Mesendoderm (in vitro differentiated cells): Measurements from ENCODE around the gene PCGF6. TPM values are rescaled to one million over a fixed set of nuclear protein-coding genes. Genes with fewer than 3 reads are reported as not detected.

Experiments used
- DNase-seq: peaks from one replicate; pipeline ENCODE4 v3.0.0; 2013
- H2AK5ac ChIP-seq: 2 replicates; pipeline ENCODE4 v1.6.1; 2013; ENCODE audit warnings: low read length, inconsistent platforms
- H2BK120ac ChIP-seq: 2 replicates; pipeline ENCODE4 v1.6.1; 2013; ENCODE audit warnings: low read depth, mild to moderate bottlenecking, low read length, moderate library complexity, mixed read lengths
- H2BK15ac ChIP-seq: replicated peaks from 2 replicates; pipeline ENCODE4 v1.6.1; 2013; ENCODE audit warnings: low read depth, mild to moderate bottlenecking, moderate library complexity
- H2BK5ac ChIP-seq: 2 replicates; pipeline ENCODE4 v1.6.1; 2013; ENCODE audit warnings: low read length, inconsistent platforms
- H3K18ac ChIP-seq: 2 replicates; pipeline ENCODE4 v1.6.1; 2013; ENCODE audit warnings: mild to moderate bottlenecking, low read length, mixed read lengths
- H3K23ac ChIP-seq: one replicate; pipeline ENCODE4 v1.6.1; 2013; ENCODE audit warnings: low read length
- H3K27ac ChIP-seq: 2 replicates; pipeline ENCODE4 v1.5.1; 2013; ENCODE audit warnings: low read depth, mild to moderate bottlenecking, inconsistent platforms, low read length, moderate library complexity
- H3K27me3 ChIP-seq: 2 replicates; pipeline ENCODE4 v1.6.1; 2013; ENCODE audit warnings: low read length, control low read depth, mild to moderate bottlenecking, inconsistent platforms; ENCODE audit not compliant: insufficient read depth, poor library complexity
- H3K36me3 ChIP-seq: 2 replicates; pipeline ENCODE4 v1.6.1; 2013; ENCODE audit warnings: low read length, inconsistent platforms; ENCODE audit not compliant: control insufficient read depth, insufficient read depth
- H3K4ac ChIP-seq: one replicate; pipeline ENCODE4 v1.6.1; 2013; ENCODE audit warnings: low read depth, mild to moderate bottlenecking, low read length, moderate library complexity
- H3K4me1 ChIP-seq: 2 replicates; pipeline ENCODE4 v1.6.1; 2013; ENCODE audit warnings: low read depth, low read length, inconsistent platforms; ENCODE audit not compliant: control insufficient read depth
- H3K4me2 ChIP-seq: 2 replicates; pipeline ENCODE4 v1.6.1; 2013; ENCODE audit warnings: low read length
- H3K4me3 ChIP-seq: 2 replicates; pipeline ENCODE4 v1.5.1; 2013; ENCODE audit warnings: mild to moderate bottlenecking, low read length
- H3K56ac ChIP-seq: one replicate; pipeline ENCODE4 v1.6.1; 2013; ENCODE audit warnings: low read length
- H3K79me1 ChIP-seq: 2 replicates; pipeline ENCODE4 v1.6.1; 2013; ENCODE audit warnings: low read length, inconsistent platforms
- H3K79me2 ChIP-seq: 2 replicates; pipeline ENCODE4 v1.6.1; 2013; ENCODE audit warnings: mild to moderate bottlenecking, low read length; ENCODE audit not compliant: control insufficient read depth, insufficient read depth
- H3K9ac ChIP-seq: 2 replicates; pipeline ENCODE4 v1.6.1; 2013; ENCODE audit warnings: low read length, inconsistent platforms
- H4K5ac ChIP-seq: one replicate; pipeline ENCODE4 v1.6.1; 2013; ENCODE audit warnings: low read length
- H4K8ac ChIP-seq: one replicate; pipeline ENCODE4 v1.6.1; 2013; ENCODE audit warnings: low read depth, mild to moderate bottlenecking, control low read depth, low read length, moderate library complexity
- WGBS: extraction: QIAGEN DNeasy Blood & Tissue Kit; methylation state at CpG from one replicate; pipeline ENCODE4 v1.1.7; 2013; ENCODE audit warnings: low lambda C conversion rate, missing lambda C conversion rate; ENCODE audit not compliant: insufficient coverage; ENCODE audit errors: extremely low coverage; 5-methylcytosine and 5-hydroxymethylcytosine counted together
- polyA plus RNA-seq, 2 experiments: library from polyadenylated mRNA; stranded (reverse); fragments of 200-250 nt; gene quantifications; one replicate each; pipeline ENCODE4 v1.2.3, GENCODE V29; 2013

The PCGF6 gene
- 10.3 TPM for polyA plus RNA-seq (2013, experiment 1 of 2)
- 10.5 TPM for polyA plus RNA-seq (2013, experiment 2 of 2)

- Histone ChIP-seq H3K23ac (no peak within 1 kb of the TSS), H4K8ac (peak within 1 kb of the TSS; percentile 91), H3K18ac (peak within 1 kb of the TSS; percentile 72), H2BK5ac (no peak within 1 kb of the TSS), H3K27ac (peak within 1 kb of the TSS; percentile 80), H3K4ac (peak within 1 kb of the TSS; percentile 63), H3K79me2 (no peaks in the 10 kb centered on the region), H3K9ac (peak within 1 kb of the TSS; percentile 87), H2AK5ac (no peak within 1 kb of the TSS), H3K27me3 (no peaks in the 10 kb centered on the region), H2BK15ac (no peak within 1 kb of the TSS), H4K5ac (no peak within 1 kb of the TSS), H3K79me1 (no peaks in the 10 kb centered on the region), H3K4me2 (peak within 1 kb of the TSS; percentile 55), H3K56ac (peak within 1 kb of the TSS; percentile 91), H2BK120ac (no peak within 1 kb of the TSS), H3K4me1 (no peaks in the 10 kb centered on the region), H3K4me3 (peak within 1 kb of the TSS; percentile 74), H3K36me3 (peaks cover 1% of the 10 kb centered on the region)
- peak; percentile 95 for DNase-seq
- no CpG with 5 or more reads among the region's 82 CpGs for WGBS
Observed at GRCh38 chr10:103350517-103351260, at the start of gene PCGF6. TSS of gene PCGF6 (minus strand) at chr10:103351140. CDS start at chr10:103351066, 74 bp downstream.

GRCh38 chr10:103397191-103397825, 46.4 kb upstream of the PCGF6 start:
- Histone ChIP-seq H3K4ac (no peak overlapping the region), H3K36me3 (peaks cover 7% of the 10 kb centered on the region), H2BK120ac (no peak overlapping the region), H2AK5ac (no peak overlapping the region), H3K4me2 (peak overlapping the region; percentile 20), H4K5ac (no peak overlapping the region), H3K9ac (peak overlapping the region; percentile 88), H3K79me1 (peaks cover 10% of the 10 kb centered on the region), H3K18ac (no peak overlapping the region), H3K4me1 (no peaks in the 10 kb centered on the region), H4K8ac (no peak overlapping the region), H3K23ac (no peak overlapping the region), H3K27me3 (no peaks in the 10 kb centered on the region), H3K27ac (no peak overlapping the region), H3K79me2 (peaks cover 39% of the 10 kb centered on the region), H3K4me3 (peak overlapping the region; percentile 80), H2BK5ac (no peak overlapping the region), H3K56ac (peak overlapping the region; percentile 97), H2BK15ac (no peak overlapping the region)
- DNase-seq: no peak
- no CpG with 5 or more reads among the region's 19 CpGs for WGBS

GRCh38 chr10:103396789-103397087, 45.8 kb upstream of the PCGF6 start:
- Histone ChIP-seq H3K27ac (no peak overlapping the region), H2BK5ac (no peak overlapping the region), H3K36me3 (peaks cover 5% of the 10 kb centered on the region), H3K4me2 (peak overlapping the region; percentile 20), H4K8ac (no peak overlapping the region), H2AK5ac (peak overlapping the region; percentile 29), H3K4me3 (peak overlapping the region; percentile 80), H3K56ac (peak overlapping the region; percentile 97), H3K79me1 (peaks cover 10% of the 10 kb centered on the region), H3K79me2 (peaks cover 39% of the 10 kb centered on the region), H2BK15ac (no peak overlapping the region), H4K5ac (peak overlapping the region; percentile 72), H3K4ac (no peak overlapping the region), H3K27me3 (no peaks in the 10 kb centered on the region), H3K4me1 (no peaks in the 10 kb centered on the region), H3K9ac (peak overlapping the region; percentile 88), H3K18ac (no peak overlapping the region), H2BK120ac (no peak overlapping the region), H3K23ac (no peak overlapping the region)
- no CpG with 5 or more reads among the region's 8 CpGs for WGBS
- no peak for DNase-seq

- H3K9ac ChIP-seq: peak within 1 kb of the TSS; percentile 90
- H3K79me2 ChIP-seq: peaks cover 39% of the 10 kb centered on the region
- H2AK5ac ChIP-seq: peak within 1 kb of the TSS; percentile 29
- WGBS: no CpG with 5 or more reads among the region's 56 CpGs
- peak; percentile 99 for DNase-seq
- H3K36me3 ChIP-seq: peaks cover 5% of the 10 kb centered on the region
- H4K8ac ChIP-seq: no peak within 1 kb of the TSS
- no peak within 1 kb of the TSS for H3K23ac ChIP-seq
- peak within 1 kb of the TSS; percentile 72 for H4K5ac ChIP-seq
- H3K4ac ChIP-seq: peak within 1 kb of the TSS; percentile 64
- no peaks in the 10 kb centered on the region for H3K27me3 ChIP-seq
- H3K4me2 ChIP-seq: peak within 1 kb of the TSS; percentile 94
- peak within 1 kb of the TSS; percentile 97 for H3K4me3 ChIP-seq
- H2BK5ac ChIP-seq: peak within 1 kb of the TSS; percentile 56
- H3K79me1 ChIP-seq: peaks cover 10% of the 10 kb centered on the region
- H2BK120ac ChIP-seq: no peak within 1 kb of the TSS
- H3K27ac ChIP-seq: no peak within 1 kb of the TSS
- no peak within 1 kb of the TSS for H2BK15ac ChIP-seq
- no peaks in the 10 kb centered on the region for H3K4me1 ChIP-seq
- H3K56ac ChIP-seq: peak within 1 kb of the TSS; percentile 97
- H3K18ac ChIP-seq: peak within 1 kb of the TSS; percentile 23
Observed at GRCh38 chr10:103396067-103396788, 45.3 kb upstream of the PCGF6 start, which contains the start of the genes ATP5MK and PDCD11. TSS of gene ATP5MK (minus strand) at chr10:103396475. CDS start at chr10:103392457, 4,018 bp downstream. TSS of gene PDCD11 (plus strand) at chr10:103396626. CDS start at chr10:103398427, 1,801 bp downstream.

- DNase-seq: peak; percentile 30
- no CpG with 5 or more reads among the region's 11 CpGs for WGBS
Observed at GRCh38 chr10:103395754-103396066, 44.8 kb upstream of the PCGF6 start.

More at GRCh38 chr10:103395754-103396066, 44.8 kb upstream of the PCGF6 start:
- Histone ChIP-seq H3K4me2 (peak overlapping the region; percentile 94), H3K27me3 (no peaks in the 10 kb centered on the region), H2BK120ac (no peak overlapping the region), H2BK15ac (no peak overlapping the region), H2BK5ac (no peak overlapping the region), H3K9ac (peak overlapping the region; percentile 90), H3K27ac (no peak overlapping the region), H3K4ac (peak overlapping the region; percentile 64), H3K23ac (no peak overlapping the region), H3K36me3 (peaks cover 5% of the 10 kb centered on the region), H3K18ac (peak overlapping the region; percentile 23), H3K56ac (peak overlapping the region; percentile 91), H3K4me3 (peak overlapping the region; percentile 97), H2AK5ac (no peak overlapping the region), H4K8ac (no peak overlapping the region), H4K5ac (no peak overlapping the region), H3K79me1 (peaks cover 10% of the 10 kb centered on the region), H3K79me2 (peaks cover 39% of the 10 kb centered on the region), H3K4me1 (no peaks in the 10 kb centered on the region)
